ENCODE results near the gene TSPAN14. TPM values are rescaled to one million over a fixed set of nuclear protein-coding genes. Genes with fewer than 3 reads are reported as not detected.
A peak's percentile ranks its signal among the peaks of the same experiment; 100 is the strongest.

The TSPAN14 gene
- total and polyA plus RNA-seq, 10 of the 15 experiments (the other 5 are each of a cell fraction or from before 2014, with no cell fraction given): 2.5 to 31.7 (median 17.9) TPM

DNA sequence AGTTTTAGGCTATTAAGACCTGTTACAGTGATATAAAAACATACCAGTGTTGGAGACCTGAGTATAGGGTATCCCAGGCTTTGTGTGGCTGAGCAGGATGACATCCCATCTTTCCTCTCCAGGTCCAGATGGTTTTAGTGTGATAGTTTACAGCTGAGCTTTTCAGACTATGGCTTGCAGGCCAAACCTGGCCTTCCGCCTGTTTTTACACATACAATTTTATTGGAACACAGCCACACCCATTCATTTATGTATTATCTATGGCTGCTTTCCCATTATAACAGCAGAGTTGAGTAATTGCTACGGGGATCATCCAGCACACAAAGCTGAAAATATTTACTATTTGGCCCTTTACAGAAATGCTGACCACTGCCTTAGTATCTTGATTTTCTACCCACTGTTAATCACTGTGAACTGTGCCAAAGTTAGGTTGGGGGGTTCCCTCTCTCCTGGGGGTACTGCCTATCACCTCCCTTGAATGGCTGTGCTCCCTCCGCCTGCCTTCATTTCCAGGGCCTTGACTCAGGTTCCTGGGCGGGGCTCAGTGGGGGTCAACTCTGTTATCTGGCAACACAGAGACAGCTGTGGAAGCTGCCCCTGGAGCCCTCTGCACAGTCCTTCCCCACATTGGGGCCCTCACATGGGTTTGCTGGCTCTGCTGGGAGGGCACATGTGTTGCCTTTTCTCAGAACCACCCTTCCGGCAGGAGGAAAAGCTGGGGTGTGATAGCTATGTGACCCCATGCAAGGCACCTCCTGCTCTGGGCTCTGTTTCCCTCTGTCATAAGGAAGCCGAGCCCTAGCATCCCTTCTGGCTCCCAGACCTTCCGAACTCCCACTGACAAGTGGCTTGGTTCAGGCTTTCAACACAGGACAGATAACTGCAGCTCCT, 43.3 kb downstream of the TSPAN14 start (continued):
- TF ChIP-seq ETV6 (conservative IDR thresholded peaks at IDR 0.05 in 1 of 2, IDR thresholded peaks at IDR 0.05 in 1 of 2; ENCODE audit: borderline replicate concordance in 1 of 2, low read depth in 1 of 2) (no peak), JUND (IDR thresholded peaks at IDR 0.05; ENCODE audit: low read depth, low read length) (no peak), FOS (IDR thresholded peaks at IDR 0.05; ENCODE audit: borderline replicate concordance, extremely low read depth, insufficient read length) (no peak)

DNA sequence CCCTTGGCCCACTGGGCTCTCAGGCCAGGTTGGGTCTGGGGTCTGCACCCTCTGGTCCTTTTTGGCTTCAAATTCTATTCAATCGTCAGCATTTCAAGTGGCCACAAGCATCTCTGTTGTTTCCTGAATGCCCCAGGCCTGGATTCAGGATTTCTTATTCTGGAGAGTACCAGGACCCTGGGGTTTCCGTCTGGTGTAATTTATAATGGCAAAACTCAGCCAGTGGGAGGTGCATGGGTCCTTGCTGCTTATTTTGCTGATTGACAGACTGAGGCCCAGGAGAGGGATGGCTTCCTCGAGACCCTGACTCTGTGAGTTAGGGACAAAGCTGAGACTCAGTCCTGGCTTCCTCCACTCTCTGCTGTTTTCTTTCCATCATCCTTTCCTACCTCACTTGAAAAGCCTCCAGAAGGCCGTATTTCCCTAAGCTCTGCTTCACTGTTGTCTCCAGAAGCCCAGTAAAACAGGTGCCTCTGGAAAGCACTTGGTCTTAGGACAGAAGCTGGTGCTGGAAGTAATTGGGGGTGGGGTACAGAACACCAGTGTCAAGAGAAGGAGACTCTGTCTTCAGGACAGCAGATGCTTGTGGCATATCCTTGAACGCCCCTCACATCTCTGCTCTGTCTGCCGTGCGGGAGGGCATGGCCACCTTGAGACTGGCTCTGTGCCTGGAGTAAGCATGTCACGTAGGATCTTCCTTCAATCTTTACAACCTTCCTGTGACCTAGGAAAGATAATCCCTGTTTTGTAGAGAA, 44.1 kb downstream of the TSPAN14 start:
- TF ChIP-seq PKNOX1 (IDR thresholded peaks at IDR 0.05) (peak; percentile 10; the same call in 1 of the 2 replicates), USF1 (IDR thresholded peaks at IDR 0.05; ENCODE audit: borderline replicate concordance, extremely low read length, insufficient read depth, low read depth, low read length) (no peak)
- BruUV-seq (replicated peaks): no TSS peak
- 0 out of 2 replicates have a peak overlapping the region, but pooled peaks have one; percentile 15 for H3K4me2 ChIP-seq (ENCODE audit: control insufficient read depth, insufficient read depth)
- SMC1A ChIA-PET (ENCODE audit: uncharacterized antibody, unreplicated experiment): interaction anchor here (1.2 to 21.2 kb wide), 2 partner anchors 17 to 41 kb away, joined by 3 to 1038 read pairs; partner anchors contain the start of gene TSPAN14
- no peaks in the 10 kb centered on the region for H3K27me3 ChIP-seq (replicated peaks in 1 of 2; ENCODE audit: control insufficient read depth in 2 of 2, insufficient read depth in 2 of 2, low read length in 1 of 2)
- POLR2A ChIA-PET: interaction anchor here (0.6 to 8.3 kb wide), 8 partner anchors 8 to 42 kb away, joined by 3 to 60 read pairs (median 7); no protein-coding TSS in a partner anchor
- no peaks in the 10 kb centered on the region for H4K20me1 ChIP-seq (ENCODE audit: control insufficient read depth, insufficient read depth)
- intact Hi-C loops (cut with micrococcal nuclease; ENCODE audit: unreplicated experiment) (no loop called here), in situ Hi-C loops (cut with MboI) (no loop called here)
- CTCF ChIA-PET: interaction anchor here (1.0 to 21.6 kb wide), 4 partner anchors 9 to 55 kb away, joined by 3 to 852 read pairs (median 203); partner anchors contain the start of gene TSPAN14
- peaks cover 53% of the 10 kb centered on the region for H3K4me1 ChIP-seq (ENCODE audit: control insufficient read depth, insufficient read depth, low read length)
- ATAC-seq: no peak
- RAD21 ChIA-PET (ENCODE audit: unreplicated experiment): interaction anchor here (10.9 to 13.9 kb wide), 2 partner anchors 33 to 51 kb away, joined by 412 to 432 read pairs; partner anchors contain the start of gene TSPAN14
- H2AFZ ChIP-seq (ENCODE audit: control insufficient read depth, low read depth, low read length): no peak overlapping the region
- H3K9me3 ChIP-seq (replicated peaks; ENCODE audit: control insufficient read depth, insufficient read depth, low read length): no peaks in the 10 kb centered on the region; the same call in 2 of the 3 replicates
- H3K79me2 ChIP-seq (ENCODE audit: control insufficient read depth, insufficient read depth, low read length): peaks cover 49% of the 10 kb centered on the region
- H3K9ac ChIP-seq (ENCODE audit: control insufficient read depth, insufficient read depth, low read length): no peak overlapping the region; the same call in 1 of the 2 replicates
- no peak overlapping the region for H3K4me3 ChIP-seq
- DNase-seq (ENCODE audit: low read depth, low spot score): no peak
- FAIRE-seq: no peak
- H3K27ac ChIP-seq (ENCODE audit: control insufficient read depth, insufficient read depth): peak overlapping the region; percentile 9; the same call in 1 of the 2 replicates
- 96% methylated on average over 8 of the region's 8 CpGs for WGBS (ENCODE audit: insufficient coverage, insufficient replicate concordance, low lambda C conversion rate, missing lambda C conversion rate)
- peaks cover 2 to 6% of the 10 kb centered on the region in 2 experiments; a peak in 2 of 4 replicates for H3K36me3 ChIP-seq (ENCODE audit: control insufficient read depth in 2 of 2, insufficient read depth in 2 of 2, low read length in 1 of 2)
